Fibroblast of mammary gland (primary cell): ENCODE data around the gene CLIP4.
A peak's percentile ranks its signal among the peaks of the same experiment; 100 is the strongest.

Source experiments
- DNase-seq: peaks from one replicate; pipeline ENCODE4 v3.0.0-alpha.2; 2010; ENCODE audit warnings: low read depth
- H3K4me3 ChIP-seq: 2 replicates; pipeline ENCODE4 v1.5.1; 2011; ENCODE audit warnings: low read depth, mild to moderate bottlenecking, low read length, moderate library complexity; ENCODE audit not compliant: control insufficient read depth
- CTCF ChIP-seq: conservative IDR thresholded peaks from 2 replicates; pipeline ENCODE4 v1.5.1; 2011; ENCODE audit warnings: low read depth, low read length, inconsistent platforms; ENCODE audit not compliant: control insufficient read depth, insufficient read depth

CLIP4 gene

GRCh38 chr2:29182334-29182733 is 67.1 kb downstream of the CLIP4 start:
- no peak for TF ChIP-seq CTCF
- no peak for DNase-seq

GRCh38 chr2:29182920-29183319 is 67.7 kb downstream of the CLIP4 start:
- DNase-seq = no peak
- H3K4me3 ChIP-seq = no peak overlapping the region
- TF ChIP-seq CTCF = no peak

More at GRCh38 chr2:29182334-29182733, 67.1 kb downstream of the CLIP4 start:
- H3K4me3 ChIP-seq = no peak overlapping the region

- TF ChIP-seq CTCF = no peak
- no peak overlapping the region for H3K4me3 ChIP-seq
- DNase-seq = no peak
Observed at GRCh38 chr2:29184531-29184930, 69.3 kb downstream of the CLIP4 start.

- no peak for TF ChIP-seq CTCF
- no peak for DNase-seq
- no peak overlapping the region for H3K4me3 ChIP-seq
Observed at GRCh38 chr2:29186817-29187216, 71.6 kb downstream of the CLIP4 start.

- no peak overlapping the region for H3K4me3 ChIP-seq
- DNase-seq = peak; percentile 56
- no peak for TF ChIP-seq CTCF
Observed at GRCh38 chr2:29187926-29188325, 72.7 kb downstream of the CLIP4 start.

GRCh38 chr2:29189052-29189451 is 73.8 kb downstream of the CLIP4 start:
- TF ChIP-seq CTCF = no peak
- no peak overlapping the region for H3K4me3 ChIP-seq
- DNase-seq = no peak

- TF ChIP-seq CTCF = no peak
- no peak overlapping the region for H3K4me3 ChIP-seq
- DNase-seq = no peak
Observed at GRCh38 chr2:29191817-29192216, 76.6 kb downstream of the CLIP4 start.
